NCI-H128 (cell line): ENCODE data around the gene AIP.
"Not testable (repeated sequence)": the region's sequence is repeated elsewhere in the genome, so short reads cannot be mapped to it uniquely, and the experiment has no call there.

Experiments
- DNase-seq: peaks from one replicate; lab custom pipeline; 2025; ENCODE audit not compliant: unreplicated experiment; lab: John Stamatoyannopoulos, UW

The AIP gene

DNA sequence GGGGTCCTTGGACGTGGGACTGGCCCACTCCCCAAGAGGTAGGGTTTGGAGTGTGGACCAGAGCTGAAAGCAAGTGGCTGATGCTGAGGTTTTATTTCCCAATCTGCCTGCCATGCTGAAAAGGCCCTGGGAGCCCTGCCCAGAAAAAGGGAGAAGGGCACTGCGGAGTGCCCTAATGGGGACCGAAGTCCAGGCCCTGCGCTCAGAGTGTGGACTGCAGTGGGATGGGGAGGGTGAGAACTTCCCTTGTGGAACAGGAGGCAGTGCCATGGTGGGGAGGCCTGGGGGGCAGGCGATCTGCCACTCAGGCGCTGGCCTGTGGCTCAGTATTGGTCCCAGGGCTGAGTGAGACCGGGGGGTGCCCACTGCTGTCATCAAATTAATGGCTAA, 34.6 kb upstream of the AIP start:
- no peak for DNase-seq

DNA sequence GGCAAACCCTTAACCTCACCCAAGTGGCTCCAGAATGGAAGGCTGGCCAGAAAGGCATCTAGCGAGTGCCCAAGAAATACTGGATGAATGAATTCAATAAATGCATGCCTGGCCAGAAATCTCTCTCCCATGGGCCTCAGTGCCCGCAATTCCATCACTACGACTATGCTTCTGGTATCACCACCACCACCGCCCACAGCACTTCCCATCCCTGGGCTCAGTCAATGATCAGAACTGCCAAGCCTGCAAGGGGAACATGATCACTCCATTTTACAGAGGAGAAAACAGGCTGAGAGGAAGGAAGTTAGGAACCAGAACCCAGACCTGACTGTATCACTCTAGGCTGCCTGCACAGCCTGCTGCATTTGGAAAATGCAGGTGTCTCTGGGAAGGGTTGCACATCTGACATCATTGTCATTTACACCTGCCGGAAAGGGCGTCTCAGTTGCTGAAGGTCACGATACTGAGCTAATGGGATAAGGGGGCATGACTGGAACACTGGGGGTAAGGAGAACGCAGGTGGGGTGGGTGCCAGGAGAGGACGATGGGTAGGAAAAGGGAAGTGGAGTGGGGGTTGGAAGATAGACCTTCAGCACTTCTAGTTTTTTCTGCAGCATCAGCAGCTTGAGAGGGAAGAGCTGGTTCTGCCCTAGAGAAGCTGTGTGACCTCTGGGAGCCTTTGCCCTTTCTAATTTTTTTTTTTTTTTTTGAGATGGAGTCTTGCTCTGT, 33.5 kb upstream of the AIP start:
- DNase-seq: no peak

DNA sequence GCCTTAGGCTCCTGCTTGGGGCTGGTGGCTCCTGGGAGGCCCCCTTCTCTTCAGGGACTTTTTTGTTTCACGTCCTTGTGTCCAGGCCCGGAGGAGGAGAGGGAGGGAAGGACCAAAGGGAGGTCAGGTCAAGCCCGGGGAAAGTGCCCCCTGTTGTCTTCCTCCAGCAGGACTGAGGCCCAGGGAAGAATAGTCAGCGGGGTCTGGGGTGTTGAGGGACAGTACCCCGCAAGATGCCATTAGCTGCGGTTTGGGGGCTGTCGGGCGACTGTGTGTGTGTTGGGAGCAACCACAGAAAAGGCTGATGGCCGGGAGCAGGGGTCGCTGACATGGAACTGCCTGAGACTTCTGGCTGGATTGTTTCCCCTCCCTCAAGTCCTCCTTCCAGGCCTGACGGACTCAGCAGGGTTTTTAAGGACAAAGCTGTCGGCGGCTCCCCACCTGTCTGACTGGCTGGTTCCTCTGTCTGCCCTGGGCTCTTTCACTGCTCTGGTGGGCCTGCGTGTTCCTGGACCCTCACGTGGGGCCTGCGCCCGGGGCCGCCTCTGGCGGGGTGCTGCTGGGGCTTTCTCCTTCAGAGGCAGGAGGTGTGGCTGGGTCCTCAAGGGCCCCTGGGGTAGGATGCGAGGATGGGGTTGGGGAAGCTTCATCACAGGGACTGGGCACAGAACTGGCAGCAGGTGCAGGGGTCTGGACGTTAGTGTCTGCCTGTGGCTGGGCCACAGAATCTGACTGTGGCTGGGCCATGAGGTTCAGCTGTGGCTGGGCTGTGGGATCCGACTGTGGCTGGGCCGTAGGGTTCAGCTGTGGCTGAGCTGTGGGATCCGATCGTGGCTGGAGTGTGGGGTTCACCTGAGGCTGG, 31.8 kb upstream of the AIP start:
- no peak for DNase-seq

DNA sequence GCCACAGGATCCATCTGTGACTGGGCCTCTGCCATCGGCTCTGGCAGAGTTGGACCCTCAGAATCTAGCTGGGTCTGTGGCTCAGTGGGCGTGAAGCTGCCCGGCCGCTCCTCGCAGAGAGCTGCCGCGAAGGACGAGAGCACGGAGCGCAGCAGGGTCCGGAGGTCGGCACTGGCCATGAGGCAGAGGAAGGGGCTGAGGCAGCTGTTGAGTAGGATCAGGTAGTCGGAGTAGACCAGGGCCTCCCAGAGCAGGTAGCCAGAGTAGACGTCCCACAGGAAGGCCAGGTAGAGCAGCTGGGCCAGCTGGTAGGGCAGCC, 31.2 kb upstream of the AIP start:
- no peak for DNase-seq

DNA sequence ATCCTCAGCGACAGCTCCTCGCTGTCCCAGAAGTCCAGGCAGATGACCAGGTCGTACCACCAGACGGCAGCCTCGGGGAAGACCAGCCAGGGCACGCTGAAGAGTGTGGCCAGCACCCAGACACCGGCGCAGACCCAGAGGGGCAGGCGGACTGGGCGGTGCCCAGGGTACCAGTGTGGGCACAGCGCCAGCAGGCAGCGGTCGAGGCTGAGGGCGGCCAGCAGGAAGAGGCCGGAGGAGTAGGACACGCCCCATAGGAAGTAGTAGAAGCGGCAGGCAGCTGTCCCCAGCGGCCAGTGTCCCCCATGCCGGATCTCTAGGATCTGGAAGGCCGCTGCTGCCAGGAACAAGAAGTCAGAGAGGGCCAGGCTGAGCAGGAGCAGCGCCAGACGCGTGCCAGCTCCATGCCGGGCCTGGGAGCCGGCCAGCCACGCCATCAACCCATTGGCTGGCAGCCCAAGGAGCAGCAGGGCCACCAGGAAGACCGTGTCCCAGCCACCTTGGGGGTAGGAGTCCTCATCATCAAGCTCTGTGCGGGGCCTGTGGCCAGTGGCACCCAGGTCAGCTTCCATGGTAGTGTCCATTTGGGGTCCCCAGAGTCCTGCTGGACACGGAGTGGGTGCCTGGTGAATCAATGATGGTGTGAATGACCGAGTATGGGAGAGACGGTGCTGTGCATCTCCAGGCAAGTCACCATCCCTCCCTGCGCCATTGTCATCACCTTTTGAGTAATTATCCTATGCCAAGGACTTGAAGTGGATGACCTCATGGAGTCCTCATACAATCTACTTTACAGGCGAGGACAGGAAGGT, 30.5 kb upstream of the AIP start, which contains the start of gene GPR152:
Gene GPR152, minus strand, starts transcription at position 589 of the 812 bp plus-strand sequence. Its CDS starts 5 bp downstream, at position 584.
- no peak for DNase-seq

DNA sequence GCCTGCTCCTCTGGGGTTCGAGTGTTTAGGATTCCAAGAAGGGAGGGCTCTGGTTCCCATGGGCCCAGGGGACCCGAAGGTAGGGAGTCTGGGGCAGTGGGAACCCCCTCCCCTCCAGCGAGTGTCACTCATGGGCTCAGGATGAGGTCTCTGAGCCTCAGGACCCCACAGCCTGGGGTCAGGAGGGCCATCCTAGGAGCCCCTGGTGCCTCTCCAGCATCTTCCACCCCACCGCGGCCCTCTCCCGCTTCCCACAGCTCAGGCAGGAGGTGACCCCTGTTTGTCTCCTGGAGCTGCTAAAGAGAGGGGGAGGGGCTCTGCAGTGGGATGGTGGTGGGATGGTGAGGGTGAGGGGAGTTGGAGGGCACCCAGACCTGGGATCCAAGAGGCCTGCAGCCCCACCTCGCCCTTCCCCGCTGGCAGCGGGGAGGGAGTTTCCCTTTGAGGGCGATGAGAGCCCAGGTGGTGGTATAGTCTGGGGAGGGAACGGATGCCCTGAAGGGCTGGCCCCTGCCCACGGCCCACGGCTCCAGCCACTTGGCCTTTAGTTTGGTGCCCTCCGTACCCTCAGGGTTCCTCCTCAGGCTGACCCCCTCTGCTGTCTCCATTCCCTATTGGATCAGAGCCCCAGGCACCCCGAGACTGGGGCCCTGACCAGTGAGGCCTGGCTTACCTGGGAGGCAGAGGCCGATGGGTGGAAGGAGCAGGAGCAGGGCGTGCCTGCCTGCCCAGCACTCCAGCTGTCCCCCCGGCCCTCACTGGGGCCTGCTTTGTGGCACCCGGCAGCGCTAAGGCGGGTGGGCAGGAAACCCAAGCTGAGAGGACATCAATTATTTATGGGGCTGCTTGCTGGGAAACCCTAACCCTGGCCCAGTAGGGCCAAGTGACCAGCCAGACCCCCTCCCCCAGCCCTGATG, 28.8 kb upstream of the AIP start:
- DNase-seq: no peak

DNA sequence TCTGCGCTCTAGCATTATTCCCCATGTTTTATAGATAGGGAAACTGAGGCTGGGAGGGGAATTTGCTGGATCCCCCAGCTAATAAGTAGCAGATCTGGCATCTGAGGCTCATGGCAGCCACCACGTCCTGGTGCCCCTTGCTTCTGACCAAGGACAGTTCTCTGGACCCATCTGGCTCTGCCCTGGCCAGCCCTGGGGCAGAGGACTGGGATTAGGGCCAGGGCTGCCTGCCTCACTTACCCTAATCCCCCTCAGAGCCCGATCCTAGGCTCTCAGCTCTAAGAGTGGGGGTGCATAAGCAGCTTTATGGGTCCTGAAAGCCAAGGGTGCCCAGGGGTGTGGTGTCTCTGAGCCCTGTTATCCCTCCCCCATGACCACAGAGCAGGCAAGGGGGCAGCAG, 27.8 kb upstream of the AIP start, which contains the start of gene CABP4:
Gene CABP4, plus strand, starts transcription at position 301 of the 400 bp plus-strand sequence. Its CDS starts 70 bp downstream, at position 371.
- DNase-seq: no peak

DNA sequence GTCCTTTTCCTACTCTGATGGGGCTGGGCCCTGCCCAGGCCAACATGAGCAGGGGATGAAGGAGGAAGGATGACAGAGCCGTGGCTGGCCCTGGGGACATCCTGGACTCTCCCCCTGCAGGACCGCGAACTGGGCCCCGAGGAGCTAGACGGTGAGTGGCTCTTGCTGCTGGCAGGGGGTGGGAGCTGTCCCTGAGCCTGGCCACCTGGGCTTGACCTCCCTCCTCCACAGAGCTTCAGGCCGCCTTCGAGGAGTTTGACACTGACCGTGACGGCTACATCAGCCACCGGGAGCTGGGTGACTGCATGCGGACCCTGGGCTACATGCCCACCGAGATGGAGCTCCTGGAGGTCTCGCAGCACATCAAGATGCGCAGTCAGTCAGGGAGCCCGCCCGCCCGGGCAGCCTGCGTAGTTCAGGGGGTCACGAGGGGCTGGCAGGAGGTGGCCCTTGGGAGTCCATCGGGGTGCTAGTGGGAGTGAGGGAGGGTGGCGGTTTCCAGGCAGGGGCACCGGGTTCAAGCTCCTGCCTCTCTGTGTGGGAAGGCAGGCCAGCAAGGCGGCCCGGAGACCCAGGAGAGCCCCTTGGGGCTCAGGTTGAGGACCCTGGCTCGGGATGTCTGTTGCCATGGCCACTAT, 26.6 kb upstream of the AIP start:
- no peak for DNase-seq

DNA sequence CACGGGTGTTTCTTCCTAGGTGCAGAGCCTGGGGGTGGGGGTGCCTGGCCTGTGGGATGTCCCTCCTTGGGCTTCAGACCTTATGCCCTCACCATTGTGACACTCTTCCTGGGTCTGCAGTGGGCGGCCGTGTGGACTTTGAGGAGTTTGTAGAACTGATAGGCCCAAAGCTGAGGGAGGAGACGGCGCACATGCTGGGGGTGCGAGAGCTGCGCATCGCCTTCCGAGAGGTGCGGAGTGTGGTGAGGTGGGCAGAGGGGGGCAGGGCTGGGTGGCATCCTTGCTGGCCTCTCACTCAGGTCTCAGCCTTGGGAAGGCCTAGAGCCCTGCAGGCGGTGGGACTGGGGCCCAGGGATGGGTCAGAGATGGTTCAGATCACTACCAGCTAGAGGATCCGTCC, 25.4 kb upstream of the AIP start:
- no peak for DNase-seq

DNA sequence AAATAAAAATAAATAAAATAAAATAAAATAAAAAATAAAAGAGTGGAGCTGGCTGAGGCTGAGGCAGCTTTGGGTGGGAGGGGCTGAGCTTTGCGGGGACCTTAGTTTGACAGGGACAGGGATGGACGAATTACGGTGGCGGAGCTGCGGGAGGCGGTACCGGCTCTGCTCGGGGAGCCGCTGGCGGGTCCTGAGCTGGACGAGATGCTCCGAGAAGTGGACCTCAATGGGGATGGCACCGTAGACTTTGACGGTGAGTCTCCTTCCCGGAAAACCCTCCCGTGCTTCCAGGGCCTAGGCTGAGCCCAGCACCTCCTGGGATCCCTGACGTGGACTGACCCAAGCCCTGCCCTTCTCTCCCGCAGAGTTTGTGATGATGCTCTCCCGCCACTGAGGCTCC, 24.6 kb upstream of the AIP start:
- DNase-seq: no peak

DNA sequence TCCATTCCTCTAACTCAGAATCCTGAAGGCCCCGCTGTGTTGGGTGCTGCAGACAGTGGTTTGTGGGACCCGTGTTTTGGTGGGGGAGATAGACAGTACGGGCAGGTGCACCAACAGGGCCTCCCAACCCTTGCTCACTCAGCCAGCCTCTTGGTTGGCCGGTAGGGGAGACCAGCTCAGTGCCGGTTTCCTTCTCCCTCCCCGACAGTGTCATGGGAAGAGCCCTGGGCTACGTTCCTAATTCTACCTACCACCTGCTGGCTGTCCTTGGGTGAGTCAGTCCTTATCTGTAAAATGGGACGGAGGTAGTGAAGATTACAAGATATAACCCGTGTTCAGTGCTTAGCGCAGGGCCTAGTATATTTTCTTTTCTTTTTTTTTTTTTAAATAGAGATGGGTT, 19.6 kb upstream of the AIP start:
- DNase-seq: no peak

DNA sequence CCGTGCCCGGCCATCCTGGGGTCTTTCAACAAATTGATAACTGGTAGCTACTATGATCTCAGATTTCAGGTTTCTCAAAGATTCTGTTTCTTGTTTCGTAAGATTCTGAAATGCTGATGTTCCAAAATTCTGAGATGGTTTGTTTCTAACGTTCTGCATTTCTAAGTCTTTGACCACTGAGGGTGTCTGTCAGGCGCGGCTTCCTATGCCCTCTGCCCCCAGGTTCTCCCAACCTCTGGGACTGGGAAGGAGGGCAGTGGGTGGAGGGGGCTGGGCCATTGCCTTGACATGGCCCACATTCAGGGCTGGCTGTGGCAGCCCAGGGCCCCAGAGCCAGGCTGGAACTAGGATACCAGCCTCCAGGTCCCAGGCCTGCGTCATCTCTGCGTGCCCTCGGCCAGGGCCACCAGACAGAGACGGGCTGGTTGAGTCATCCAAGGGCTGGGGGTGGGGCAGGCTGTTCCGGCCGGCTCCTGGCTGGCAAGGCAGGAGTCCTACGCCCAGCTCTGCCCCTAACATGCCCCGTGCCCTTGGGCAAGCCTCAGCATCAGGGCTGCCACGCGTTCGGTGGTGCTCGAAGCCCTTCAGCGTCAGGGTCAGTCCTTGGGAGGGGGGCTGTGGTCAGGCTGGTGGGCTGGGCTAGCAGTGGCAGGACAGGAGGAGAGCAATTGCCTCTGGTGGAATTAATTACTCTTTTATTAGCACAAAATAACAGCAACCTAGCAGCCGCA, 19.0 kb upstream of the AIP start:
- DNase-seq: no peak

DNA sequence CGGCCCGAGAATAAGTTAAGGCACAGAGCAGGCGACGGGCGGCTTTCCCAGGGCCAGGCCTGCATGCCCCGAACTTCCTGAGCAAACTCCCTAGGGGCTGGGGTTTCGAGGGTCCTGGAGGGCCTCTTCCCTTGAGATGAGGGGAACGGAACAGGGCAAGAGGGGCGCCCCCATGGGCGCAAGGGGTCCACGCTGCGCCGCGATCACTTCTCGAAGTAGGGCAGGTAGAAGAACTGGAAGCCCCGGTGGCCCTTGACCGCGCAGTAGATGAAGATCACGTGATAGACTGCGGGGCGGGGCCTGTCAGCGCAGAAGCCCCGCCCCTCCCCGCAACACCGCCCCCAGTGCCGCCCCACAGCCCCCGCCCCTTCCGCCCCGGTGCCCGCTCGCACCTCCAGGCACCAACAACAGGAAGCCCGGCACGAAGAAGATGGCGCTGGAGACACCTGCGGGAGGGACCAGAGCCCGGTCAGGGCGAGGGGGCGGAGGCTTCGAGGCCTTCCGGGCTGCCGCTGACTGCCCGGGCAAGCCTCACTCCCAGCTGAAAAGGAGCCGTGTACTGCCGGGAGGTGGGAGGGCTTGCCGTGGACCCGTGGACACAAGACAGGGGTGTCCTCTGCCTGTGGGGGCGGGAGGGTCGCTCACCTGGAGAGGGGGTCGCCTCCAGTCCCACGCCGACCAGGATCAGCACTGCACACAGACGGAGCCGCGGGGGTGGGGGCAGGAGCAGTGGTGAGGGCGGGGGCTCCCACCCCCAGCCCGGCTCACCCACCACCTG, 18.2 kb upstream of the AIP start:
- DNase-seq: peak; percentile 39

DNA sequence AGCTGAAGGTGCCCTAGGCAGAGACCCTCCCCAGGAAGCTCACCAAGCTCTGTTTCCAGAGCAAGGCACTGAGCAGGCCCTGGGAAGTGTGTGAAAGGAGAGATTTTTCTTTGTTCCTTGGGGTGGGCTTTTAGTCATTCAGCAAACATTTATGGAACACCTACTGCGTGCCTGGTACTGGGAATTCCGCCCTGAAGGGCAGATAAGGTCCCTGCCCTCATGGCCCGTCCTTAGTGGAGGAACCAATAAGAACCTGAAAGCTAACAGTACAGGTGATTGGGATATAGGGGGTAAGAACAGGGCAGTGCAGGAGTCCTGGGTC, 17.7 kb upstream of the AIP start:
- no peak for DNase-seq

DNA sequence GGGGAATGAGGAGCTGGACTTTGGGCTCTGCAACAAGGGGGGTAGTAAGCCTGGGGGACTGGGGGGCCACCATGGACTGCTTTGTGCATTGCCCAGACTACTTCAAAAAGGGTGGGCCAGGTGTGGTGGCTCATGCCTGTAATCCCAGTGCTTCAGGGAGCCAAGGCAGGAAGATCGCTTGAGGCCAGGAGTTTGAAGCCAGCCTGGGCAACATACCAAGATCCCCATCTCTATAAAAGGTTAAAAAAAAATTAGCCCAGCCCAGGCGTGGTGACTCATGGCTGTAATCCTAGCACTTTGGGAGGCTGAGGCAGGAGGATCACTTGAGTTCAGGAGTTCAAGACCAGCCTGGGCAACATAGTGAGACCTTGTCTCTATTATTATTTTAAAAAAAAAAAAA, 17.3 kb upstream of the AIP start:
- DNase-seq: not testable (repeated sequence)

DNA sequence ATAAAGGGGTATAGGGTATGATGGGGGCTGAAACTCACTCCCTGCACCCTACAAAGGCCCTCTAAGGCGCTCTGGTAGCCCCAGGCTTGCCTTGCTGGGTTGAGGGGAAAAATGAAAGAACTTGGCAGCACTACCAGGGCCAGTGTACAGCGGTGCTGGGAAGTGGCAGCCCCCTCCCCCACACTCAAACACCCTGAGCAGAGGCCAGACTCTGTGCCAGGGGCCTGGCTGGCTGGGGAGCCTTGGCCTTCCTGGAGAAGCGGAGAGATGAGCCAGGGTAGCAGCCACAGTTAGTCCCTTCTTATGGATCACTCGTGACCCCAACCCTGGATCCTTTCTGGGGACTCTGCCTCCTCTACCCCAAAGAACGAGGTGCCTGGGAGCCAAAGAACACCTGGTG, 16.5 kb upstream of the AIP start:
- no peak for DNase-seq

DNA sequence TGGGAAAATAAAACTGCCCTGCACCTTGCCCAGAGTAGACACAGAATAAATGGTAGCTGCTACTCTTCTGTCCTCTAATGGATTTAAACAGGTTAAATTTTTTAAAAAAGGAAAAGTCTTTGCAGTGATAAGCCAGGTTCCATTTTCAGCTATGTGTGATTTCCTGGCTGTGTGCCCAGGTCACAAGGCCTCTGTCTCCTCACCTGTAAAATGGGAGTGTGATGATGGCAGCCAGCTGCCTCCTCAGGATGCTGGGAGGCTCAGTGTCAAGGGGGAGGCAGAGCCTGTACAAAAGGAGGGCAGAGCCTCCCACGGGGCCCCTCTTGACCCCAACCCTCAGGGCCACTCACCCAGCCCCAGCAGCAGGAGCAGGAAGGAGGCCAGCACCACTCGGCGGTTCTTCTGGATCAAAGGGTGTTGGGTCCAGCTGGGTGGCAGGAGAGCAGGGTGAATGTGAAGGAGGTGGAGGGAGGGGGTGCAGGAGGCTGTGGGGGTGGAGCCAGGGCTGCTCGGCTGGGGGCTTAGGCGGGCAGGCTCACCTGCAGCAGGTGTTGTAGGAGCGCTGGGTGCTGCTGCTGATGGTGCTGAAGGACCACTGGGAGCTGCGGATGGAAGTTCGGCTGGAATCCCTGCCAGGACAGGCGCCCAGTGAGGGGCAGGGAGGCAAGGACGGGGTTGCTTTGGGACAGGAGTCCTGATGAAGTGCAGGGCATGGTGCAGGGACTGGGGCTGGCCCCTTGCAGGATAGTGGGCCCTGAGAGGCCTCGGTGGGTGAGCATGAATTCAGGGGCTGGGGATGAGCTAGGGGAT, 15.7 kb upstream of the AIP start:
- DNase-seq: no peak

DNA sequence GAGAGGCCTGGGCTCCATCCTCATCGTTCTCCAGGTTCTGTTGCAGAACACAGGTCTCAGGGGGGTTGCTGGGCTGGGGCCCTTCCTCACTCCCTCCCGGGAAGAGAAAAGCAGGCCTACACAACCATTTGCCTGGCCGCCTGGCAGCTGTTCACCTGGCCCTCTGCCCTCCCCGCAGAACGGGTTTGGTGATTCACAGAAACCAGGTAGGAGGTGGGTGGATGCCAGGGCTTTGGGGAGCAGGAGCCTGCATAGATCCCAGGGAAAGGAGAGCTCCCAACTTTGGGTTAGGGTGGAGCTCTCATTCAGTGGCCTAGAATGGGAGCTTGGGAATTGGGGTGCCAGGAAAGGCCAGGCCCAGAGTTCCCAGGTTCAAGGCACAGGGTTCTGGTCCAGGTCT, 14.8 kb upstream of the AIP start:
- DNase-seq: no peak
